Small intestine (tissue), 7 donors: ENCODE data around the gene NKIRAS1. TPM values are rescaled to one million over a fixed set of nuclear protein-coding genes. Genes with fewer than 3 reads are reported as not detected.

Source experiments
- DNase-seq, 2 donors: peaks; one replicate each; pipeline versions ENCODE4 v3.0.0 to v3.0.0-alpha.2; 2013
- FAIRE-seq: peaks from 2 replicates; lab custom pipeline; 2012; peaks lifted over from hg19 to GRCh38; lab: Jason Lieb, UNC
- H3K27ac ChIP-seq, 3 donors: one replicate each; pipeline ENCODE4 v1.5.1; 2013; ENCODE audit warnings: low read length in 2 of 3, mild to moderate bottlenecking in 2 of 3, control low read depth in 1 of 3, inconsistent platforms in 1 of 3, low read depth in 1 of 3, moderate library complexity in 1 of 3
- H3K27me3 ChIP-seq, 3 donors: one replicate each; pipeline ENCODE4 v1.6.1; 2013; ENCODE audit warnings: low read length in 3 of 3, inconsistent platforms in 1 of 3; ENCODE audit not compliant: control insufficient read depth in 3 of 3, insufficient read depth in 3 of 3
- H3K36me3 ChIP-seq, 3 donors: one replicate each; pipeline ENCODE4 v1.6.1; 2013; ENCODE audit warnings: low read length in 3 of 3, inconsistent platforms in 1 of 3, low read depth in 1 of 3, mild to moderate bottlenecking in 1 of 3, moderate library complexity in 1 of 3; ENCODE audit not compliant: control insufficient read depth in 3 of 3, insufficient read depth in 2 of 3
- H3K4me1 ChIP-seq, 3 donors: one replicate each; pipeline ENCODE4 v1.6.1; 2013; ENCODE audit warnings: low read length in 2 of 3, inconsistent platforms in 1 of 3, low read depth in 1 of 3, mild to moderate bottlenecking in 1 of 3, moderate library complexity in 1 of 3; ENCODE audit not compliant: control insufficient read depth in 3 of 3, insufficient read depth in 2 of 3
- H3K4me3 ChIP-seq, 3 donors: one replicate each; pipeline ENCODE4 v1.5.1; 2013; ENCODE audit warnings: low read length in 3 of 3, control low read depth in 1 of 3, inconsistent platforms in 1 of 3, low read depth in 1 of 3, mild to moderate bottlenecking in 1 of 3, moderate library complexity in 1 of 3
- H3K9me3 ChIP-seq, 2 donors: one replicate each; pipeline ENCODE4 v1.6.1; 2013; ENCODE audit warnings: low read depth in 1 of 2, low read length in 1 of 2; ENCODE audit not compliant: control insufficient read depth in 2 of 2, insufficient read depth in 1 of 2
- WGBS, 3 donors: extraction: QIAGEN DNeasy Blood & Tissue Kit; methylation state at CpG; one replicate each; pipeline ENCODE4 v1.1.7; 2013; 5-methylcytosine and 5-hydroxymethylcytosine counted together
- polyA plus RNA-seq, 4 donors: library from polyadenylated mRNA; stranded (reverse) in 3 of 4; unstranded in 1 of 4; fragments of 200-250 nt in 3 of 4; fragments of 120-200 nt in 1 of 4; gene quantifications; one replicate each; pipeline versions ENCODE4 v1.2.1 to v1.2.3, GENCODE V29; 2013
- donor health status: healthy with polysubstance abuse.
- donor health status: control.
- donor health status: control.
- donor health status: Bipolar disorder and iron deficiency.
- donor health status: healthy.

Gene NKIRAS1
- polyA plus RNA-seq, 4 donors: 4.0 to 6.6 (median 4.6) TPM

DNA sequence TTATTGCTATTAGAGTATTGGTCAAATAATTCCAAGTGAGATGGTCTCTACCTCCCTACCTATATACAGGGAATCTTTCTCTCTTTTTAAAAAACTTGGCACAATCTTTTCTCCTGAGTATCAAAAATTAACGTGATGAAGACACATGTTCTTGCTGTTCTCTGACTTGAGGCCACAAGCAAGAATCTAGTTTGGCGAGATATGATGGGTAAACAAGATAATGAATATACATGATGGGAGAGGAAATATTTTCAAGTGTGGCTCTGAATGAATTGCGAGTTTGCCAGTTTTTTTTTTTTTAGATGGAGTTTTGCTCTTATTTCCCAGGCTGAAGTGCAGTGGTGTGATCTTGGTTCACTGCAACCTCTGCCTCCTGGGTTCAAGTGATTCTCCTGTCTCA lies 39.9 kb upstream of the NKIRAS1 start:
- FAIRE-seq: no peak
- Histone ChIP-seq H3K36me3 (peaks cover 0 to 12% (median 2%) of the 10 kb centered on the region in 3 donors), H3K9me3 (no peaks in the 10 kb centered on the region), H3K27ac (no peak overlapping the region), H3K4me1 (peaks cover 0 to 8% (median 0%) of the 10 kb centered on the region in 3 donors), H3K4me3 (no peak overlapping the region), H3K27me3 (no peaks in the 10 kb centered on the region)
- DNase-seq: no peak
- 74 to 89% (median 86%) methylated on average over 3 of the region's 3 CpGs for WGBS, 3 donors

- peaks cover 0 to 3% (median 0%) of the 10 kb centered on the region in 3 donors for H3K36me3 ChIP-seq
- WGBS, 3 donors: 27 to 64% (median 59%) methylated on average over 5 of the region's 5 CpGs
- H3K27ac ChIP-seq: no peak overlapping the region
- H3K9me3 ChIP-seq: no peaks in the 10 kb centered on the region
- H3K4me3 ChIP-seq: no peak overlapping the region
- FAIRE-seq: no peak
- peaks cover 0 to 20% (median 3%) of the 10 kb centered on the region in 3 donors for H3K4me1 ChIP-seq
- DNase-seq: no peak
- no peaks in the 10 kb centered on the region for H3K27me3 ChIP-seq
Observed at GRCh38 chr3:23954144-23954543, 37.4 kb upstream of the NKIRAS1 start.

- FAIRE-seq (no peak), DNase-seq (no peak)
- Histone ChIP-seq H3K9me3 (no peaks in the 10 kb centered on the region), H3K4me1 (peaks cover 0 to 24% (median 3%) of the 10 kb centered on the region in 3 donors), H3K27me3 (no peaks in the 10 kb centered on the region), H3K4me3 (no peak overlapping the region), H3K36me3 (peaks cover 0 to 3% (median 0%) of the 10 kb centered on the region in 3 donors), H3K27ac (no peak overlapping the region)
- 9 to 48% (median 24%) methylated on average over 1 of the region's 1 CpG for WGBS, 3 donors
Observed at GRCh38 chr3:23953523-23953922, 36.7 kb upstream of the NKIRAS1 start.

DNA sequence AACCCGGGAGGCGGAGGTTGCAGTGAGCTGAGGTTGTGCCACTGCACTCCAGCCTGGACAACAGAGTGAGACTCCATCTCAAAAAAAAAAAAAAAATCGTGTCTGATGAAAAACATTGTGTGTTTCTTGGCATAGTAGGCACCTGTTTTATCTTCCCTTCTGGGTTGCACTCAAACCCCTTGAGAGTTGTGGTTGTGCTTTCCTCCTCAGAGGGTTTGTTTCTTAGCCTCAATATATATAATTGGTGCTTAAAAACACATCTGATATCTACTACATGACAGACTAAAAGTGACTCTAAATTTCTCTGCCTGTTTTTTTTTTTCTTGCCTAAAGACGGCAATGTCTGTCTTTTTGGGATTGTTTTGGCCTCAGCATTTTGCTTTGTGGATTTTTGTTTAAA lies 35.9 kb upstream of the NKIRAS1 start:
- DNase-seq (no peak), FAIRE-seq (no peak)
- Histone ChIP-seq H3K27ac (no peak overlapping the region), H3K27me3 (no peaks in the 10 kb centered on the region), H3K9me3 (no peaks in the 10 kb centered on the region), H3K36me3 (no peaks in the 10 kb centered on the region), H3K4me1 (peaks cover 2 to 25% (median 3%) of the 10 kb centered on the region in 3 donors), H3K4me3 (no peak overlapping the region)
- WGBS, 3 donors: 77 to 79% (median 78%) methylated on average over 4 of the region's 4 CpGs

- Histone ChIP-seq H3K4me3 (no peak overlapping the region), H3K4me1 (peaks cover 3 to 27% (median 13%) of the 10 kb centered on the region in 3 donors), H3K27me3 (no peaks in the 10 kb centered on the region), H3K27ac (peak overlapping the region in 1 of 3 donors; percentile 23), H3K9me3 (no peaks in the 10 kb centered on the region), H3K36me3 (no peaks in the 10 kb centered on the region)
- DNase-seq: peak; percentile 39 to 44
- no peak for FAIRE-seq
Observed at GRCh38 chr3:23950293-23950692, 33.5 kb upstream of the NKIRAS1 start.

DNA sequence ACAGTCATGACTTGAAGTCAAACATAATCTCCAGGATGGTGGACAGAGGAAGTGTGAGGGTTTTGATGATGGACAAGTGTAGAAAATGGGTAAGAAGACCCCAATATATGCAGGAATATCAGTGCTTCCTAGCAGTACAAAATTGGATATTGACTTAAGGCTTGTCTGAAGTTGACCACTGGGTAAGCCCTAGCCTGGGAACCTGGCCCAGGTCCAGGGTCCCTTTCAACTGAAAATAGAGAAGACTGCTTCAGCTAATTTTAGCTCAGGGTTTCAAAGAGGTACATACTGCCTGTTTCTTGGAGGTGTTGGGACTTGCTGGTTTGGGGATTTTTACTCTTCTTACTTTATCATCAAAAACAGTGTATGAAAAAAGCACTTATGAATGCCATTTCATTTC lies 33.0 kb upstream of the NKIRAS1 start:
- FAIRE-seq (no peak), DNase-seq (no peak)
- Histone ChIP-seq H3K36me3 (no peaks in the 10 kb centered on the region), H3K4me1 (peaks cover 3 to 27% (median 13%) of the 10 kb centered on the region in 3 donors), H3K9me3 (no peaks in the 10 kb centered on the region), H3K4me3 (no peak overlapping the region), H3K27me3 (no peaks in the 10 kb centered on the region), H3K27ac (no peak overlapping the region)

DNA sequence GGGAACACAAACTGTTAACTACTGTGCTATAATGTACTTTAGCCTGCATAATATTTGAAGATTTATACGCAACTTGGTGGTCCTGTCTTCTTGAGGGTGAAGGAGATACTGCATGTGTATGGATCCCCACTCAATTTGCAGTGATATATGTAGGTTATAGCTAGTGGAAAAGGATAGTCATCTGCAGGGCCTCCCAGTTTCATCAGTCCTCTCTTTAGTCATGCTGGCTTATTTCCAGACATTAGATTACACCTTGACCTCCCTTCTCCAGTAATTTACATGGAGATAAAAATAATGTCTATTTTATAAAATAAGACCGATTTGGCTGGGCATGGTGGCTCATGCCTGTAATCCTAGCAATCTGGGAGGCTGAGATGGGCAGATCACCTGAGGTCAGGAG lies 32.0 kb upstream of the NKIRAS1 start:
- no peaks in the 10 kb centered on the region for H3K9me3 ChIP-seq
- FAIRE-seq: no peak
- peaks cover 3 to 25% (median 20%) of the 10 kb centered on the region in 3 donors for H3K4me1 ChIP-seq
- H3K27me3 ChIP-seq: peaks cover 0 to 7% (median 0%) of the 10 kb centered on the region in 3 donors
- no peak overlapping the region for H3K27ac ChIP-seq
- 45 to 79% (median 60%) methylated on average over 2 of the region's 2 CpGs for WGBS, 3 donors
- no peaks in the 10 kb centered on the region for H3K36me3 ChIP-seq
- no peak overlapping the region for H3K4me3 ChIP-seq
- DNase-seq: peak in 1 of 2 donors; percentile 53

- peaks cover 0 to 11% (median 0%) of the 10 kb centered on the region in 3 donors for H3K27me3 ChIP-seq
- no peak for FAIRE-seq
- H3K9me3 ChIP-seq: no peaks in the 10 kb centered on the region
- 0% methylated on average over 45 to 87 of the region's 87 CpGs for WGBS, 3 donors
- no peaks in the 10 kb centered on the region for H3K36me3 ChIP-seq
- peaks cover 3 to 20% (median 15%) of the 10 kb centered on the region in 3 donors for H3K4me1 ChIP-seq
- peak overlapping the region; percentile 80 to 99 (median 89) for H3K4me3 ChIP-seq
- DNase-seq: peak; percentile 96 to 99
- H3K27ac ChIP-seq: peak overlapping the region; percentile 90 to 96 (median 92)
Observed at GRCh38 chr3:23945913-23946687, 29.3 kb upstream of the NKIRAS1 start.
